HCT116 (cell line): ENCODE results near the gene SHOC2. TPM values are rescaled to one million over a fixed set of nuclear protein-coding genes. Genes with fewer than 3 reads are reported as not detected.

ENCODE experiments used
- ATAC-seq: fragments of 200-7000 bp; cut with Tn5 transposase; 2 replicates; pipeline ENCODE4 v1.9.1; 2020; ENCODE audit warnings: mild to moderate bottlenecking, moderate library complexity
- BruUV-seq: library from RNA; stranded (reverse); fragments of 400-500 nt; replicated peaks from 2 replicates; lab custom pipeline; 2021; lab: Mats Ljungman, UMichigan
- CTCF ChIA-PET: fragments of 300-600 bp; sonication (Branson Sonifier 250); formaldehyde crosslinking; loops from one replicate; lab custom pipeline; 2021; ENCODE audit warnings: antibody characterized with exemption; lab: Charles Lee
- POLR2A ChIA-PET: fragments of 300-600, 350-600 bp; sonication (Branson Sonifier 250); formaldehyde crosslinking; loops from one replicate; lab custom pipeline; 2021; ENCODE audit warnings: antibody characterized with exemption; lab: Charles Lee
- RAD21 ChIA-PET, 2 experiments: fragments of 300-600 bp; sonication (Branson Sonifier 250); formaldehyde crosslinking; loops; one replicate each; lab custom pipeline; 2023; ENCODE audit warnings: low total read pairs in 2 of 2; ENCODE audit not compliant: uncharacterized antibody in 2 of 2, unreplicated experiment in 2 of 2, low non-redundant PET in 1 of 2; lab: Charles Lee
- DNase-seq: peaks from one replicate; pipeline ENCODE4 v3.0.0-alpha.2; 2010; ENCODE audit warnings: low read depth, low spot score
- H2AFZ ChIP-seq: fragments of 200-600 bp; shearing (Covaris generic), sonication (generic); 2 replicates; pipeline ENCODE4 v1.6.1; 2017; ENCODE audit warnings: low read depth, mixed run types, mixed read lengths, antibody characterized with exemption, low read length; ENCODE audit not compliant: poor library complexity, severe bottlenecking
- H3K27ac ChIP-seq: 2 replicates; pipeline ENCODE4 v1.5.1; 2012; ENCODE audit warnings: low read depth, low read length
- H3K27me3 ChIP-seq: fragments of 200-600 bp; sonication (generic); 2 replicates; pipeline ENCODE4 v1.6.1; 2016; ENCODE audit warnings: mixed run types, low read length, mixed read lengths; ENCODE audit not compliant: insufficient read depth
- H3K36me3 ChIP-seq, 2 experiments: fragments of 200-500 bp in 1 of 2; fragments of 200-600 bp in 1 of 2; sonication (Bioruptor generic) in 1 of 2; sonication (generic) in 1 of 2; 2 replicates each; pipeline versions ENCODE4 v1.5.1 to v1.6.1; 2014 to 2016; ENCODE audit warnings: low read length in 2 of 2, inconsistent platforms in 1 of 2, mixed read lengths in 1 of 2, mixed run types in 1 of 2; ENCODE audit not compliant: insufficient read depth in 2 of 2, control insufficient read depth in 1 of 2
- H3K4me1 ChIP-seq, 2 experiments: fragments of 200-600 bp in 1 of 2; sonication (generic) in 1 of 2; 2 replicates each; pipeline versions ENCODE4 v1.5.1 to v1.6.1; 2012 to 2017; ENCODE audit warnings: low read length in 2 of 2, inconsistent platforms in 1 of 2, mild to moderate bottlenecking in 1 of 2, mixed read lengths in 1 of 2, mixed run types in 1 of 2, moderate library complexity in 1 of 2; ENCODE audit not compliant: insufficient read depth in 2 of 2, control insufficient read depth in 1 of 2
- H3K4me2 ChIP-seq: fragments of 200-600 bp; sonication (generic); 2 replicates; pipeline ENCODE4 v1.6.1; 2017; ENCODE audit warnings: mixed run types, low read length, mixed read lengths
- H3K4me3 ChIP-seq, 2 experiments: fragments of 200-600 bp in 1 of 2; sonication (generic) in 1 of 2; replicated peaks in 1 of 2; 2 replicates each; pipeline ENCODE4 v1.5.1; 2011 to 2016; ENCODE audit warnings: low read length in 2 of 2, control low read depth in 1 of 2, low read depth in 1 of 2, mild to moderate bottlenecking in 1 of 2, mixed read lengths in 1 of 2, mixed run types in 1 of 2
- H3K79me2 ChIP-seq: fragments of 200-600 bp; sonication (generic); 2 replicates; pipeline ENCODE4 v1.6.1; 2017; ENCODE audit warnings: mild to moderate bottlenecking, mixed run types, low read length, moderate library complexity, mixed read lengths; ENCODE audit not compliant: insufficient read depth
- H3K9ac ChIP-seq: fragments of 200-600 bp; sonication (generic); 2 replicates; pipeline ENCODE4 v1.6.1; 2016; ENCODE audit warnings: low read length, mixed read lengths
- H3K9me2 ChIP-seq: fragments of 200-600 bp; sonication (generic), shearing (Covaris generic); 2 replicates; pipeline ENCODE4 v1.6.1; 2017; ENCODE audit warnings: mixed run types, mild to moderate bottlenecking, moderate library complexity; ENCODE audit not compliant: insufficient read depth
- H3K9me3 ChIP-seq, 2 experiments: fragments of 200-500 bp in 1 of 2; fragments of 200-600 bp in 1 of 2; sonication (Bioruptor generic) in 1 of 2; sonication (generic) in 1 of 2; 2 replicates each; pipeline ENCODE4 v1.6.1; 2014 to 2017; ENCODE audit warnings: low read length in 2 of 2, mixed read lengths in 2 of 2, inconsistent platforms in 1 of 2, low read depth in 1 of 2, mild to moderate bottlenecking in 1 of 2, mixed run types in 1 of 2, moderate library complexity in 1 of 2; ENCODE audit not compliant: control insufficient read depth in 1 of 2, insufficient read depth in 1 of 2
- H4K20me1 ChIP-seq: fragments of 200-600 bp; sonication (generic), shearing (Covaris generic); 2 replicates; pipeline ENCODE4 v1.6.1; 2017; ENCODE audit warnings: mixed run types, mild to moderate bottlenecking, moderate library complexity; ENCODE audit not compliant: insufficient read depth
- CBX3 ChIP-seq: IDR thresholded peaks from 2 replicates; pipeline ENCODE4 v1.6.1; 2012; ENCODE audit warnings: low read depth
- ELF1 ChIP-seq: IDR thresholded peaks from 2 replicates; pipeline ENCODE4 v1.6.1; 2012; ENCODE audit warnings: low read depth, borderline replicate concordance
- POLR2A ChIP-seq: IDR thresholded peaks from 2 replicates; pipeline ENCODE4 v1.7.0; 2011; ENCODE audit warnings: borderline replicate concordance; ENCODE audit not compliant: insufficient read depth, insufficient read length; ENCODE audit errors: extremely low read depth
- SIN3A ChIP-seq: IDR thresholded peaks from 2 replicates; pipeline ENCODE4 v1.6.1; 2012; ENCODE audit warnings: low read depth
- ZNF274 ChIP-seq: fragments of 200-500 bp; sonication (Bioruptor generic); IDR thresholded peaks from 2 replicates; pipeline ENCODE4 v1.6.1; 2014; ENCODE audit warnings: mild to moderate bottlenecking, low read depth, low read length, inconsistent platforms
- intact Hi-C: fragments of 100-400 bp; cut with micrococcal nuclease; formaldehyde crosslinking; loops from 2 replicates; pipeline ENCODE4 v1.10.0; 2022
- total RNA-seq: library from RNA; stranded (reverse); gene quantifications from one replicate; pipeline ENCODE4 v1.2.1, GENCODE V29; 2021; ENCODE audit not compliant: unreplicated experiment
- TF ChIP-seq, protein P1 (sequence below): IDR thresholded peaks from 2 replicates; pipeline ENCODE4 v1.6.1; 2012
- TF ChIP-seq, protein P2 (sequence below): IDR thresholded peaks from 2 replicates; pipeline ENCODE4 v1.6.1; 2012; ENCODE audit warnings: low read depth
- TF ChIP-seq, protein P3 (sequence below): IDR thresholded peaks from 2 replicates; pipeline ENCODE4 v1.6.1; 2011; ENCODE audit warnings: mild to moderate bottlenecking, low read length, moderate library complexity; ENCODE audit not compliant: insufficient replicate concordance; ENCODE audit errors: extremely low read depth
- TF ChIP-seq, protein P4 (sequence below), 3 experiments: fragments of 200-600 bp in 1 of 3; sonication (generic) in 1 of 3; IDR thresholded peaks in 2 of 3; conservative IDR thresholded peaks in 1 of 3; 2 replicates each; pipeline ENCODE4 v1.5.1; 2012 to 2017; ENCODE audit warnings: low read depth in 2 of 3, low read length in 2 of 3, antibody characterized with exemption in 1 of 3, borderline replicate concordance in 1 of 3, control low read depth in 1 of 3, mild to moderate bottlenecking in 1 of 3, mixed read lengths in 1 of 3, mixed run types in 1 of 3, moderate library complexity in 1 of 3; ENCODE audit not compliant: insufficient read depth in 1 of 3

The SHOC2 gene
- total RNA-seq, 1 experiment from 2014 or later = 39.5 TPM

DNA sequence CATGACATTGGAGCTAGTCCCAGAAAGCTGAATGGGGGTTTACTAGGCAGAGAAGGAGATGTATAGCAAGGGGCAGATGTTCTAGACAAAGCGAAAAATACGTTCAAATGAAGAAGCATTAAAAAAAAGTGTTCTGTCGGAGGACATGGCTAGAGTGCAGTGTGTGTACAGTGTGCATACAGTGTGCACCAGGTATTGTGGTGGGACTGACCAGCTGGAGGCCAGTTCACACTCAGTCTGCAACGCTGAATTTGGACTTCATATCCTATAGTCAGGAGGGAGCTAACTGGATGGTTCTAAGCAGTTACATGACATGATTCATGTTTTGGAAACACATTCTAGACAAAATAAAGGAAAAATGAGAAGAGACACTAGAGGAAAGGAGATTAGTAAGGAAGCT lies 9.3 kb upstream of the SHOC2 start:
- Histone ChIP-seq H2AFZ (no peak overlapping the region), H3K4me2 (no peak overlapping the region), H3K4me3 (no peak overlapping the region), H3K9me2 (no peaks in the 10 kb centered on the region), H3K79me2 (no peaks in the 10 kb centered on the region), H4K20me1 (no peaks in the 10 kb centered on the region), H3K9ac (no peak overlapping the region), H3K27ac (no peak overlapping the region), H3K9me3 (no peaks in the 10 kb centered on the region), H3K36me3 (no peaks in the 10 kb centered on the region), H3K27me3 (no peaks in the 10 kb centered on the region)
- intact Hi-C loops = no loop called here
- DNase-seq (no peak), ATAC-seq (no peak)
- RAD21 ChIA-PET = no interaction called here
- CTCF ChIA-PET = interaction anchor here (1.3 kb wide), 1 partner anchor 164 kb away, joined by 4 read pairs; no protein-coding TSS in a partner anchor
- POLR2A ChIA-PET = interaction anchor here (1.0 to 1.7 kb wide), 3 partner anchors 8 to 12 kb away, joined by 3 to 5 read pairs (median 4); partner anchors contain the start of genes BBIP1 and SHOC2
- TF ChIP-seq, protein P1, sequence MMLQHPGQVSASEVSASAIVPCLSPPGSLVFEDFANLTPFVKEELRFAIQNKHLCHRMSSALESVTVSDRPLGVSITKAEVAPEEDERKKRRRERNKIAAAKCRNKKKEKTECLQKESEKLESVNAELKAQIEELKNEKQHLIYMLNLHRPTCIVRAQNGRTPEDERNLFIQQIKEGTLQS = no peak
- TF ChIP-seq ELF1 (no peak), CBX3 (no peak), SIN3A (no peak), POLR2A (no peak), ZNF274 (no peak)
- TF ChIP-seq, protein P2, sequence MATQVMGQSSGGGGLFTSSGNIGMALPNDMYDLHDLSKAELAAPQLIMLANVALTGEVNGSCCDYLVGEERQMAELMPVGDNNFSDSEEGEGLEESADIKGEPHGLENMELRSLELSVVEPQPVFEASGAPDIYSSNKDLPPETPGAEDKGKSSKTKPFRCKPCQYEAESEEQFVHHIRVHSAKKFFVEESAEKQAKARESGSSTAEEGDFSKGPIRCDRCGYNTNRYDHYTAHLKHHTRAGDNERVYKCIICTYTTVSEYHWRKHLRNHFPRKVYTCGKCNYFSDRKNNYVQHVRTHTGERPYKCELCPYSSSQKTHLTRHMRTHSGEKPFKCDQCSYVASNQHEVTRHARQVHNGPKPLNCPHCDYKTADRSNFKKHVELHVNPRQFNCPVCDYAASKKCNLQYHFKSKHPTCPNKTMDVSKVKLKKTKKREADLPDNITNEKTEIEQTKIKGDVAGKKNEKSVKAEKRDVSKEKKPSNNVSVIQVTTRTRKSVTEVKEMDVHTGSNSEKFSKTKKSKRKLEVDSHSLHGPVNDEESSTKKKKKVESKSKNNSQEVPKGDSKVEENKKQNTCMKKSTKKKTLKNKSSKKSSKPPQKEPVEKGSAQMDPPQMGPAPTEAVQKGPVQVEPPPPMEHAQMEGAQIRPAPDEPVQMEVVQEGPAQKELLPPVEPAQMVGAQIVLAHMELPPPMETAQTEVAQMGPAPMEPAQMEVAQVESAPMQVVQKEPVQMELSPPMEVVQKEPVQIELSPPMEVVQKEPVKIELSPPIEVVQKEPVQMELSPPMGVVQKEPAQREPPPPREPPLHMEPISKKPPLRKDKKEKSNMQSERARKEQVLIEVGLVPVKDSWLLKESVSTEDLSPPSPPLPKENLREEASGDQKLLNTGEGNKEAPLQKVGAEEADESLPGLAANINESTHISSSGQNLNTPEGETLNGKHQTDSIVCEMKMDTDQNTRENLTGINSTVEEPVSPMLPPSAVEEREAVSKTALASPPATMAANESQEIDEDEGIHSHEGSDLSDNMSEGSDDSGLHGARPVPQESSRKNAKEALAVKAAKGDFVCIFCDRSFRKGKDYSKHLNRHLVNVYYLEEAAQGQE = no peak
- TF ChIP-seq, protein P3, sequence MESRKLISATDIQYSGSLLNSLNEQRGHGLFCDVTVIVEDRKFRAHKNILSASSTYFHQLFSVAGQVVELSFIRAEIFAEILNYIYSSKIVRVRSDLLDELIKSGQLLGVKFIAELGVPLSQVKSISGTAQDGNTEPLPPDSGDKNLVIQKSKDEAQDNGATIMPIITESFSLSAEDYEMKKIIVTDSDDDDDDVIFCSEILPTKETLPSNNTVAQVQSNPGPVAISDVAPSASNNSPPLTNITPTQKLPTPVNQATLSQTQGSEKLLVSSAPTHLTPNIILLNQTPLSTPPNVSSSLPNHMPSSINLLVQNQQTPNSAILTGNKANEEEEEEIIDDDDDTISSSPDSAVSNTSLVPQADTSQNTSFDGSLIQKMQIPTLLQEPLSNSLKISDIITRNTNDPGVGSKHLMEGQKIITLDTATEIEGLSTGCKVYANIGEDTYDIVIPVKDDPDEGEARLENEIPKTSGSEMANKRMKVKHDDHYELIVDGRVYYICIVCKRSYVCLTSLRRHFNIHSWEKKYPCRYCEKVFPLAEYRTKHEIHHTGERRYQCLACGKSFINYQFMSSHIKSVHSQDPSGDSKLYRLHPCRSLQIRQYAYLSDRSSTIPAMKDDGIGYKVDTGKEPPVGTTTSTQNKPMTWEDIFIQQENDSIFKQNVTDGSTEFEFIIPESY = no peak
- TF ChIP-seq, protein P4, sequence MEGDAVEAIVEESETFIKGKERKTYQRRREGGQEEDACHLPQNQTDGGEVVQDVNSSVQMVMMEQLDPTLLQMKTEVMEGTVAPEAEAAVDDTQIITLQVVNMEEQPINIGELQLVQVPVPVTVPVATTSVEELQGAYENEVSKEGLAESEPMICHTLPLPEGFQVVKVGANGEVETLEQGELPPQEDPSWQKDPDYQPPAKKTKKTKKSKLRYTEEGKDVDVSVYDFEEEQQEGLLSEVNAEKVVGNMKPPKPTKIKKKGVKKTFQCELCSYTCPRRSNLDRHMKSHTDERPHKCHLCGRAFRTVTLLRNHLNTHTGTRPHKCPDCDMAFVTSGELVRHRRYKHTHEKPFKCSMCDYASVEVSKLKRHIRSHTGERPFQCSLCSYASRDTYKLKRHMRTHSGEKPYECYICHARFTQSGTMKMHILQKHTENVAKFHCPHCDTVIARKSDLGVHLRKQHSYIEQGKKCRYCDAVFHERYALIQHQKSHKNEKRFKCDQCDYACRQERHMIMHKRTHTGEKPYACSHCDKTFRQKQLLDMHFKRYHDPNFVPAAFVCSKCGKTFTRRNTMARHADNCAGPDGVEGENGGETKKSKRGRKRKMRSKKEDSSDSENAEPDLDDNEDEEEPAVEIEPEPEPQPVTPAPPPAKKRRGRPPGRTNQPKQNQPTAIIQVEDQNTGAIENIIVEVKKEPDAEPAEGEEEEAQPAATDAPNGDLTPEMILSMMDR (IDR thresholded peaks at IDR 0.05 in 2 of 3, conservative IDR thresholded peaks at IDR 0.05 in 1 of 3; ENCODE audit: borderline replicate concordance in 1 of 3, insufficient read depth in 1 of 3, low read depth in 2 of 3, low read length in 2 of 3) = no peak
- TF ChIP-seq, all 23 proteins: peak for 0
- no TSS peak for BruUV-seq
- H3K4me1 ChIP-seq = peaks cover 0 to 6% of the 10 kb centered on the region in 2 experiments; a peak in 2 of 4 replicates
